GM12892 (cell line): ENCODE results near the gene STAG1.

ENCODE experiments used
- POLR2A ChIP-seq: IDR thresholded peaks from 2 replicates; pipeline ENCODE4 v1.6.1; 2011; ENCODE audit warnings: low read depth, low read length, control low read depth
- POLR2AphosphoS5 ChIP-seq: IDR thresholded peaks from 2 replicates; pipeline ENCODE4 v1.6.1; 2011; ENCODE audit warnings: low read depth, low read length, control low read depth

- no peak for TF ChIP-seq POLR2AphosphoS5
- no peak for TF ChIP-seq POLR2A
Measured at GRCh38 chr3:136377508-136377907, 374.7 kb downstream of the STAG1 start.
